ENCODE data around the gene CFAP69.
A peak's percentile ranks its signal among the peaks of the same experiment; 100 is the strongest.

The CFAP69 gene

DNA sequence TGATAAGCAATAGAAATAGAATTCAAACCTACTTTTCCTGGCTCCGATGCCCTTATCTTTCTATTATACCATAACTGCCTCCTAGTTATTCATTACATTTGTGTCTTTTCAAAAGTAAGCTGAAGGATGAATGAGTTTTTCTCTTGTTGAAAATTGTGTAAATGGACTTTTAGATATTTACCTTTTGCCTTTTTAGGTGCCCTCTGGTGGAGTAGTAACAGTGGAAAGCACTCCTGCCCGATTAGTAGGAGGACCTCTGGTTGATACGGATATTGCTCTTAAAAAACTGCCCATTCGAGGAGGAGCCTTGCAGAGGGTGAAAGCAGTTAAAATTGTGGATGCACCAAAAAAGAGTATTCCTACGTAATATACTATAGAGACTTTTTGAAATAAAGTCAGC lies 64.9 kb downstream of the CFAP69 start:
- ChIA-PET POLR2A (ENCODE audit: low non-redundant PET) (no interaction called here), CTCF (interaction anchor here (0.7 kb wide), 1 partner anchor 460 kb away, joined by 3 read pairs; no protein-coding TSS in a partner anchor)
- no peak for TF ChIP-seq CTCF (conservative IDR thresholded peaks at IDR 0.05; ENCODE audit: low read depth)
- H3K27ac ChIP-seq: no peak overlapping the region
- no peak for DNase-seq (ENCODE audit: low spot score)

DNA sequence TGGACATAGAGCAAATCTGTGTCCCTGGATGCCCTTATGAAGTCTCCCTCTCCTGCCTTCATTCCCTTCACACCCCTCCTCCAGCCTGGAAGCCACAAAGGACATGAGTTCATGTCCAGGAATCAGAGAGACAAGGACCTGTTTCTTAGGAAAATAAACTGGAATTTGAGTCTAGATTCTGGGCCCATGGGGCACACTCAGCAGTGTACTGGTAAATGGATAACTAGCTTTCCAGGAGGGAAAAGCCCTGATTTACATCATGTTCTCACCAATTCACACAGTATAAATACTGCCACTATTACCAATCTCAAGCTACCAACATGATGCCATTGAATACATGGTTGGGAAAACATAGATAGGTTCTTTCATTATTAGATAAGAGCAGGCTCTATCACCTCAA lies 66.2 kb downstream of the CFAP69 start:
- CTCF ChIA-PET: no interaction called here
- no peak for DNase-seq (ENCODE audit: low spot score)
- TF ChIP-seq CTCF (conservative IDR thresholded peaks at IDR 0.05; ENCODE audit: low read depth): no peak
- H3K27ac ChIP-seq: no peak overlapping the region
- POLR2A ChIA-PET (ENCODE audit: low non-redundant PET): no interaction called here

DNA sequence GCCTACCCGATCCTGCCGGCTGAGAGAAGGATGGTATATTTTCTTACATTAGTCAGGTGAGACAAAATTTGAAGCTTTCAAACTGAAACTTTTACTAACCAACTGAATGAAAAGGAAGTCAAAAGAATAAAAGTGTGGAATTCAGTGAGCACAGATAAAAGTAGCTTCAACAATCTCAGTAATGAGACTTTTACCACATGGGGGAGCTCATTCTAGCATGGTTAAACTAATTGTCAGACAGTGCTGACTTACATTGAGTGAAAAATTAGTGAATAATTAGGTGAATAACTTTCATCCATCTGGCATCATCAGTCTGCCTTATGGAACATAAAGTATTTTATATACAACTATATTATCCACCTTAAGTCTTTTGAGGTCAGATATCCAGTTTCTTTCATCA lies 67.8 kb downstream of the CFAP69 start:
- CTCF ChIA-PET: interaction anchor here (0.7 to 1.5 kb wide), 3 partner anchors 9 to 115 kb away, joined by 3 to 10 read pairs (median 5); no protein-coding TSS in a partner anchor
- no peak for DNase-seq (ENCODE audit: low spot score)
- 0 out of 2 replicates have a peak, but pooled peaks have one; percentile 9 for TF ChIP-seq CTCF (conservative IDR thresholded peaks at IDR 0.05; ENCODE audit: low read depth)
- POLR2A ChIA-PET (ENCODE audit: low non-redundant PET): no interaction called here
- no peak overlapping the region for H3K27ac ChIP-seq

- no peak for TF ChIP-seq CTCF (conservative IDR thresholded peaks at IDR 0.05; ENCODE audit: low read depth)
- no peak for DNase-seq (ENCODE audit: low spot score)
- POLR2A ChIA-PET (ENCODE audit: low non-redundant PET): no interaction called here
- H3K27ac ChIP-seq: no peak overlapping the region
- CTCF ChIA-PET: interaction anchor here (1.4 kb wide), 1 partner anchor 114 kb away, joined by 3 read pairs; no protein-coding TSS in a partner anchor
Observed at GRCh38 chr7:90313907-90314306, 68.9 kb downstream of the CFAP69 start.

DNA sequence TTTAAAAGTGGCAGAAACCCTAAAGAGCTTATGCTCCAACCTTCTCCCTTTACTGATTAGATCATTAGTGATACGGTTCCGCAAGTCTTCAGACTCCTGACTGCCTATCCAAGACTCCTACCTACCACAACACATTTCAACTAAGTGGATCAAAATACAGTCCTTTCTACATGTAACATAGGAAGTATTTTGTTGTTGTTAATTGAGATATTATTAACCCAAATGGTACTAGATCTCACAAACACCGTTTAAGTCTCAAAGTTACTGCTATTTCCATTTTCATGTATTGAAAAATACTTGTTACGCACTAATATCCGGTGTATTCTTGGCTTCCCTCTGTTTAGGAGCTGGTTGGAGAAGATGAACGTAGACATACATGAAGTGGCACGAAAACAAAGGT lies 75.0 kb downstream of the CFAP69 start:
- H3K27ac ChIP-seq: no peak overlapping the region
- DNase-seq (ENCODE audit: low spot score): no peak
- POLR2A ChIA-PET (ENCODE audit: low non-redundant PET): no interaction called here
- CTCF ChIA-PET: interaction anchor here (0.8 kb wide), 1 partner anchor 100 kb away, joined by 3 read pairs; no protein-coding TSS in a partner anchor
- no peak for TF ChIP-seq CTCF (conservative IDR thresholded peaks at IDR 0.05; ENCODE audit: low read depth)

GRCh38 chr7:90320418-90320800 lies 75.4 kb downstream of the CFAP69 start:
- POLR2A ChIA-PET (ENCODE audit: low non-redundant PET): no interaction called here
- DNase-seq (ENCODE audit: low spot score): no peak
- H3K27ac ChIP-seq: no peak overlapping the region
- CTCF ChIA-PET: interaction anchor here (0.6 to 1.1 kb wide), 3 partner anchors 100 to 1052 kb away, joined by 3 to 6 read pairs (median 4); no protein-coding TSS in a partner anchor
- no peak for TF ChIP-seq CTCF (conservative IDR thresholded peaks at IDR 0.05; ENCODE audit: low read depth)

Measured in RWPE1 (cell line).